K562 (cell line): ENCODE results near the gene SORCS2. TPM values are rescaled to one million over a fixed set of nuclear protein-coding genes. Genes with fewer than 3 reads are reported as not detected.

Experiments
- ATAC-seq: fragments of 200-7000 bp; cut with Tn5 transposase; 3 replicates; pipeline ENCODE4 v1.9.1; 2020; ENCODE audit warnings: moderate library complexity
- BruUV-seq: library from RNA; stranded (reverse); fragments of 400-500 nt; replicated peaks from 2 replicates; lab custom pipeline; 2021; lab: Mats Ljungman, UMichigan
- CTCF ChIA-PET: fragments of 300-600 bp; formaldehyde crosslinking; extraction: SDS; loops from one replicate; lab custom pipeline; 2021; ENCODE audit warnings: low intra/inter-chr PET ratio; lab: Yijun Ruan, JAX
- POLR2A ChIA-PET: fragments of 300-600, 350-650 bp; sonication (Branson Sonifier 250); formaldehyde crosslinking; extraction: SDS; loops from one replicate; lab custom pipeline; 2021; ENCODE audit warnings: antibody characterized with exemption, inconsistent platforms; lab: Yijun Ruan, JAX
- DNase-seq, 4 experiments: peaks; one replicate each; pipeline versions ENCODE4 v3.0.0 to v3.0.0-alpha.2; 2011 to 2018; ENCODE audit warnings: low spot score in 3 of 4, mixed read lengths in 3 of 4; ENCODE audit errors: extremely low read depth in 1 of 4
- FAIRE-seq: peaks from 2 replicates; lab custom pipeline; 2011; peaks lifted over from hg19 to GRCh38; lab: Jason Lieb, UNC
- H2AFZ ChIP-seq: 2 replicates; pipeline ENCODE4 v1.6.0; 2011; ENCODE audit warnings: low read depth, low read length, control low read depth, inconsistent platforms
- H3K27ac ChIP-seq: fragments of 200-600 bp; 3 replicates; pipeline ENCODE4 v1.8.0; 2011; ENCODE audit warnings: low read depth, mild to moderate bottlenecking, control low read depth, inconsistent platforms, low read length, moderate library complexity, mixed read lengths; ENCODE audit errors: extremely low read depth
- H3K27me3 ChIP-seq, 2 experiments: fragments of 300-600 bp in 1 of 2; 2 replicates in 1 of 2; 3 replicates in 1 of 2; pipeline versions ENCODE4 v1.6.0 to v1.8.0; 2011; ENCODE audit warnings: inconsistent platforms in 2 of 2, low read length in 2 of 2, mild to moderate bottlenecking in 1 of 2, mixed read lengths in 1 of 2, moderate library complexity in 1 of 2; ENCODE audit not compliant: control insufficient read depth in 2 of 2, insufficient read depth in 2 of 2
- H3K36me3 ChIP-seq: fragments of 300-600 bp; 3 replicates; pipeline ENCODE4 v1.8.0; 2011; ENCODE audit warnings: mild to moderate bottlenecking, low read length, inconsistent platforms; ENCODE audit not compliant: control insufficient read depth, insufficient read depth
- H3K4me1 ChIP-seq, 2 experiments: fragments of 200-600 bp in 1 of 2; replicated peaks in 1 of 2; 2 replicates in 1 of 2; 3 replicates in 1 of 2; pipeline versions ENCODE4 v1.5.1 to v1.8.0; 2011; ENCODE audit warnings: inconsistent platforms in 2 of 2, low read length in 2 of 2, mild to moderate bottlenecking in 1 of 2, mixed read lengths in 1 of 2, moderate library complexity in 1 of 2; ENCODE audit not compliant: control insufficient read depth in 2 of 2, insufficient read depth in 2 of 2
- H3K4me2 ChIP-seq: 2 replicates; pipeline ENCODE4 v1.6.1; 2011; ENCODE audit warnings: low read length, control low read depth, inconsistent platforms, mixed read lengths; ENCODE audit not compliant: insufficient read depth
- H3K4me3 ChIP-seq: fragments of 200-600 bp; sonication (generic), shearing (Covaris generic); 2 replicates; pipeline ENCODE4 v1.5.1; 2016; ENCODE audit warnings: control low read depth, inconsistent platforms
- H3K79me2 ChIP-seq: fragments of 200-600 bp; 3 replicates; pipeline ENCODE4 v1.8.0; 2011; ENCODE audit warnings: low read length, inconsistent platforms; ENCODE audit not compliant: control insufficient read depth, insufficient read depth
- H3K9ac ChIP-seq, 2 experiments: 2 replicates each; pipeline versions ENCODE4 v1.6.0 to v1.6.1; 2011; ENCODE audit warnings: low read depth in 2 of 2, low read length in 2 of 2, control low read depth in 1 of 2, inconsistent platforms in 1 of 2, mild to moderate bottlenecking in 1 of 2, mixed read lengths in 1 of 2; ENCODE audit not compliant: insufficient read depth in 1 of 2
- H3K9me1 ChIP-seq: one replicate; pipeline ENCODE4 v1.6.0; 2011; ENCODE audit warnings: inconsistent platforms, mild to moderate bottlenecking, low read length, moderate library complexity; ENCODE audit not compliant: control insufficient read depth, insufficient read depth
- H3K9me3 ChIP-seq: replicated peaks from 2 replicates; pipeline ENCODE4 v1.5.1; 2011; ENCODE audit warnings: low read depth, low read length, inconsistent platforms; ENCODE audit not compliant: control insufficient read depth, insufficient read depth
- H4K20me1 ChIP-seq: replicated peaks from 2 replicates; pipeline ENCODE4 v1.6.1; 2011; ENCODE audit warnings: low read length, inconsistent platforms, mixed read lengths; ENCODE audit not compliant: control insufficient read depth, insufficient read depth
- ETV5 ChIP-seq: sonication (generic); formaldehyde crosslinking; IDR thresholded peaks from 2 replicates; pipeline ENCODE4 v1.4.0; 2020; ENCODE audit warnings: low read depth, mild to moderate bottlenecking, missing genetic modification reagents
- HDAC8 ChIP-seq: fragments of 450-650 bp; IDR thresholded peaks from 2 replicates; pipeline ENCODE4 v1.6.1; 2016; ENCODE audit warnings: mild to moderate bottlenecking, missing genetic modification characterization, moderate library complexity, missing compliant biosample characterization
- IRF2 ChIP-seq: sonication (generic); formaldehyde crosslinking; IDR thresholded peaks from 2 replicates; pipeline ENCODE4 v1.8.1; 2022; ENCODE audit warnings: mild to moderate bottlenecking, missing genetic modification reagents
- NCOA4 ChIP-seq: fragments of 450-650 bp; IDR thresholded peaks from 2 replicates; pipeline ENCODE4 v1.6.1; 2018; ENCODE audit warnings: mild to moderate bottlenecking; ENCODE audit not compliant: partially characterized antibody
- SAFB2 ChIP-seq: fragments of 200-400 bp; formaldehyde crosslinking; IDR thresholded peaks from 2 replicates; pipeline ENCODE4 v1.6.1; 2018; ENCODE audit warnings: borderline replicate concordance, low read length, low read depth, moderate library complexity; ENCODE audit not compliant: severe bottlenecking
- SREBF2 ChIP-seq: sonication (generic); formaldehyde crosslinking; IDR thresholded peaks from 2 replicates; pipeline ENCODE4 v1.4.0; 2020; ENCODE audit warnings: mild to moderate bottlenecking, missing genetic modification reagents
- ZNF311 ChIP-seq: fragments of 250-450 bp; sonication (Bioruptor Pico); IDR thresholded peaks from 2 replicates; pipeline ENCODE4 v1.4.0; 2020; ENCODE audit warnings: mild to moderate bottlenecking, moderate library complexity
- WGBS: fragments of 100-300 bp; shearing (Covaris generic); methylation state at CpG from one replicate; pipeline ENCODE4 v1.1.6; 2016; ENCODE audit warnings: low coverage, mixed read lengths; ENCODE audit not compliant: insufficient coverage; ENCODE audit errors: missing lambda C conversion rate; 5-methylcytosine and 5-hydroxymethylcytosine counted together
- in situ Hi-C: fragments of 300-500 bp; cut with MboI; formaldehyde crosslinking; loops from 4 replicates; pipeline ENCODE4 v1.15.0; 2018; ENCODE audit warnings: inconsistent platforms, mixed read lengths
- intact Hi-C: fragments of 100-400 bp; cut with micrococcal nuclease; formaldehyde crosslinking; loops from 2 replicates; pipeline ENCODE4 v1.14.2; 2022
- polyA plus RNA-seq, 8 experiments: library from polyadenylated mRNA; depleted of rRNA in 4 of 8; stranded (reverse) in 5 of 8; unstranded in 3 of 8; fragments of >200 nt; fragmentation: Nextera tagmentation in 2 of 8; fragmentation: Illumina TruSeq in 1 of 8; extraction: Ambion mirVana in 2 of 8; extraction: Trizol in 1 of 8; gene quantifications; 2 replicates each; pipeline versions ENCODE4 v1.2.1 to v1.2.3, GENCODE V29; 2011 to 2014; ENCODE audit warnings: inconsistent platforms in 1 of 8, missing spikeins in 1 of 8
- total RNA-seq, 7 experiments: library from RNA; depleted of rRNA in 6 of 7; stranded (reverse); fragments of >200 nt in 6 of 7; fragmentation: Illumina TruSeq in 2 of 7; extraction: Trizol in 2 of 7; gene quantifications; 2 replicates each; pipeline versions ENCODE4 v1.2.1 to v1.2.3, GENCODE V29; 2011 to 2021; ENCODE audit warnings: low replicate concordance in 1 of 7
- TF ChIP-seq, protein P1 (sequence below): fragments of 450-650 bp; IDR thresholded peaks from 2 replicates; pipeline ENCODE4 v1.6.1; 2018; ENCODE audit warnings: mild to moderate bottlenecking, low read depth; ENCODE audit not compliant: partially characterized antibody
- TF ChIP-seq, protein P2 (sequence below): fragments of 250-450 bp; sonication (Bioruptor Pico); IDR thresholded peaks from 2 replicates; pipeline ENCODE4 v1.4.0; 2020; ENCODE audit warnings: mild to moderate bottlenecking
- TF ChIP-seq, protein P3 (sequence below): sonication (generic); formaldehyde crosslinking; IDR thresholded peaks from 2 replicates; pipeline ENCODE4 v1.8.1; 2023; ENCODE audit warnings: mild to moderate bottlenecking, missing genetic modification reagents
- TF ChIP-seq, protein P4 (sequence below): fragments of 250-450 bp; sonication (Bioruptor Pico); IDR thresholded peaks from 2 replicates; pipeline ENCODE4 v1.5.0; 2021
- TF ChIP-seq, protein P5 (sequence below): sonication (generic); formaldehyde crosslinking; IDR thresholded peaks from 2 replicates; pipeline ENCODE4 v1.8.0; 2022; ENCODE audit warnings: missing genetic modification reagents, mild to moderate bottlenecking, borderline replicate concordance

Gene SORCS2
- total and polyA plus RNA-seq, 9 of the 15 experiments (the other 6 are each of a cell fraction or from before 2014, with no cell fraction given): not detected

DNA sequence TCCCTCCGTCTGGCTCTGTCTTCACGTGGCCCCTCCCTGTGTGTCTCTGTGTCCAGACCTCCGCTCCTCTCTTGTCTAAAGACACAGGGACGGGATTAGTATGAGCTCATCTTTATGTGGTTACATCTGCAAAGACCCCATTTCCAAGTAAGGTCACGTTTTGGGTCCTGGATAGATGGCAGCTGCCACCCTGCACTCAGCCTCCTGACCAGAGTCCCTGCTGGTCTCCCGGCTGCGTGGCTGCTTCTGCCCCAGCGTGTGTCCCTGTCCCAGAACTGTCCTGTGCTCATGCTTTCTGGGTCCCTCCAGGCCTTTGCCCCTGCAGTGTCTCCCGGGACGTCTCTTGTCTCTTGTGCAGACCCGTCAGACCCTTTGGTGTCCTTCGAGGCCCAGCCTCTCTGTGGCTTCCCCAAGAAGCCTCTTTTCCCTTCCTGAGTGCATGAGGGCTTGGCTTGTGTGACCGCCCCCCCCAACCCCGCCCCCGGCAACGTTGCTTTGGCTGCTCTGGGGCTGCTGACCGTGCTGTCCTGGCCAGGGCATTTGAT lies 135.1 kb downstream of the SORCS2 start:
- Histone ChIP-seq H3K27me3 (peaks cover 5 to 53% of the 10 kb centered on the region in 2 experiments; a peak in 3 of 5 replicates), H3K9me3 (no peaks in the 10 kb centered on the region), H3K4me3 (no peak overlapping the region), H3K9ac (no peak overlapping the region), H2AFZ (no peak overlapping the region), H3K36me3 (no peaks in the 10 kb centered on the region), H3K9me1 (no peaks in the 10 kb centered on the region), H3K4me2 (no peak overlapping the region), H3K79me2 (no peaks in the 10 kb centered on the region), H4K20me1 (peaks cover 16% of the 10 kb centered on the region), H3K27ac (no peak overlapping the region), H3K4me1 (no peaks in the 10 kb centered on the region)
- in situ Hi-C loops (no loop called here), intact Hi-C loops (no loop called here)
- FAIRE-seq: no peak
- DNase-seq: no peak
- ATAC-seq: peak; percentile 26
- WGBS: 2% methylated on average over 14 of the region's 17 CpGs
- BruUV-seq: no TSS peak
- ChIA-PET POLR2A (interaction anchor here (0.6 to 0.8 kb wide), 2 partner anchors 204 to 290 kb away, joined by 3 to 6 read pairs; no protein-coding TSS in a partner anchor), CTCF (no interaction called here)
- TF ChIP-seq NCOA4: no peak
- TF ChIP-seq IRF2 (CRISPR knock-in tag): no peak
- TF ChIP-seq HDAC8: no peak
- no peak for TF ChIP-seq ETV5 (CRISPR knock-in tag)
- TF ChIP-seq SREBF2 (CRISPR knock-in tag): no peak
- TF ChIP-seq, protein P1, sequence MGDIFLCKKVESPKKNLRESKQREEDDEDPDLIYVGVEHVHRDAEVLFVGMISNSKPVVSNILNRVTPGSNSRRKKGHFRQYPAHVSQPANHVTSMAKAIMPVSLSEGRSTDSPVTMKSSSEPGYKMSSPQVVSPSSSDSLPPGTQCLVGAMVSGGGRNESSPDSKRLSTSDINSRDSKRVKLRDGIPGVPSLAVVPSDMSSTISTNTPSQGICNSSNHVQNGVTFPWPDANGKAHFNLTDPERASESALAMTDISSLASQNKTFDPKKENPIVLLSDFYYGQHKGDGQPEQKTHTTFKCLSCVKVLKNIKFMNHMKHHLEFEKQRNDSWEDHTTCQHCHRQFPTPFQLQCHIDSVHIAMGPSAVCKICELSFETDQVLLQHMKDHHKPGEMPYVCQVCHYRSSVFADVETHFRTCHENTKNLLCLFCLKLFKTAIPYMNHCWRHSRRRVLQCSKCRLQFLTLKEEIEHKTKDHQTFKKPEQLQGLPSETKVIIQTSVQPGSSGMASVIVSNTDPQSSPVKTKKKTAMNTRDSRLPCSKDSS: no peak
- TF ChIP-seq, protein P2, sequence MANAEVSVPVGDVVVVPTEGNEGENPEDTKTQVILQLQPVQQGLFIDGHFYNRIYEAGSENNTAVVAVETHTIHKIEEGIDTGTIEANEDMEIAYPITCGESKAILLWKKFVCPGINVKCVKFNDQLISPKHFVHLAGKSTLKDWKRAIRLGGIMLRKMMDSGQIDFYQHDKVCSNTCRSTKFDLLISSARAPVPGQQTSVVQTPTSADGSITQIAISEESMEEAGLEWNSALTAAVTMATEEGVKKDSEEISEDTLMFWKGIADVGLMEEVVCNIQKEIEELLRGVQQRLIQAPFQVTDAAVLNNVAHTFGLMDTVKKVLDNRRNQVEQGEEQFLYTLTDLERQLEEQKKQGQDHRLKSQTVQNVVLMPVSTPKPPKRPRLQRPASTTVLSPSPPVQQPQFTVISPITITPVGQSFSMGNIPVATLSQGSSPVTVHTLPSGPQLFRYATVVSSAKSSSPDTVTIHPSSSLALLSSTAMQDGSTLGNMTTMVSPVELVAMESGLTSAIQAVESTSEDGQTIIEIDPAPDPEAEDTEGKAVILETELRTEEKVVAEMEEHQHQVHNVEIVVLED (CRISPR knock-in tag): no peak
- TF ChIP-seq ZNF311 (CRISPR knock-in tag): no peak
- TF ChIP-seq, protein P3, sequence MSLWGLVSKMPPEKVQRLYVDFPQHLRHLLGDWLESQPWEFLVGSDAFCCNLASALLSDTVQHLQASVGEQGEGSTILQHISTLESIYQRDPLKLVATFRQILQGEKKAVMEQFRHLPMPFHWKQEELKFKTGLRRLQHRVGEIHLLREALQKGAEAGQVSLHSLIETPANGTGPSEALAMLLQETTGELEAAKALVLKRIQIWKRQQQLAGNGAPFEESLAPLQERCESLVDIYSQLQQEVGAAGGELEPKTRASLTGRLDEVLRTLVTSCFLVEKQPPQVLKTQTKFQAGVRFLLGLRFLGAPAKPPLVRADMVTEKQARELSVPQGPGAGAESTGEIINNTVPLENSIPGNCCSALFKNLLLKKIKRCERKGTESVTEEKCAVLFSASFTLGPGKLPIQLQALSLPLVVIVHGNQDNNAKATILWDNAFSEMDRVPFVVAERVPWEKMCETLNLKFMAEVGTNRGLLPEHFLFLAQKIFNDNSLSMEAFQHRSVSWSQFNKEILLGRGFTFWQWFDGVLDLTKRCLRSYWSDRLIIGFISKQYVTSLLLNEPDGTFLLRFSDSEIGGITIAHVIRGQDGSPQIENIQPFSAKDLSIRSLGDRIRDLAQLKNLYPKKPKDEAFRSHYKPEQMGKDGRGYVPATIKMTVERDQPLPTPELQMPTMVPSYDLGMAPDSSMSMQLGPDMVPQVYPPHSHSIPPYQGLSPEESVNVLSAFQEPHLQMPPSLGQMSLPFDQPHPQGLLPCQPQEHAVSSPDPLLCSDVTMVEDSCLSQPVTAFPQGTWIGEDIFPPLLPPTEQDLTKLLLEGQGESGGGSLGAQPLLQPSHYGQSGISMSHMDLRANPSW (CRISPR knock-in tag): no peak
- TF ChIP-seq, protein P4, sequence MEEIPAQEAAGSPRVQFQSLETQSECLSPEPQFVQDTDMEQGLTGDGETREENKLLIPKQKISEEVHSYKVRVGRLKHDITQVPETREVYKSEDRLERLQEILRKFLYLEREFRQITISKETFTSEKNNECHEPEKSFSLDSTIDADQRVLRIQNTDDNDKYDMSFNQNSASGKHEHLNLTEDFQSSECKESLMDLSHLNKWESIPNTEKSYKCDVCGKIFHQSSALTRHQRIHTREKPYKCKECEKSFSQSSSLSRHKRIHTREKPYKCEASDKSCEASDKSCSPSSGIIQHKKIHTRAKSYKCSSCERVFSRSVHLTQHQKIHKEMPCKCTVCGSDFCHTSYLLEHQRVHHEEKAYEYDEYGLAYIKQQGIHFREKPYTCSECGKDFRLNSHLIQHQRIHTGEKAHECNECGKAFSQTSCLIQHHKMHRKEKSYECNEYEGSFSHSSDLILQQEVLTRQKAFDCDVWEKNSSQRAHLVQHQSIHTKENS (CRISPR knock-in tag): no peak
- TF ChIP-seq, protein P5, sequence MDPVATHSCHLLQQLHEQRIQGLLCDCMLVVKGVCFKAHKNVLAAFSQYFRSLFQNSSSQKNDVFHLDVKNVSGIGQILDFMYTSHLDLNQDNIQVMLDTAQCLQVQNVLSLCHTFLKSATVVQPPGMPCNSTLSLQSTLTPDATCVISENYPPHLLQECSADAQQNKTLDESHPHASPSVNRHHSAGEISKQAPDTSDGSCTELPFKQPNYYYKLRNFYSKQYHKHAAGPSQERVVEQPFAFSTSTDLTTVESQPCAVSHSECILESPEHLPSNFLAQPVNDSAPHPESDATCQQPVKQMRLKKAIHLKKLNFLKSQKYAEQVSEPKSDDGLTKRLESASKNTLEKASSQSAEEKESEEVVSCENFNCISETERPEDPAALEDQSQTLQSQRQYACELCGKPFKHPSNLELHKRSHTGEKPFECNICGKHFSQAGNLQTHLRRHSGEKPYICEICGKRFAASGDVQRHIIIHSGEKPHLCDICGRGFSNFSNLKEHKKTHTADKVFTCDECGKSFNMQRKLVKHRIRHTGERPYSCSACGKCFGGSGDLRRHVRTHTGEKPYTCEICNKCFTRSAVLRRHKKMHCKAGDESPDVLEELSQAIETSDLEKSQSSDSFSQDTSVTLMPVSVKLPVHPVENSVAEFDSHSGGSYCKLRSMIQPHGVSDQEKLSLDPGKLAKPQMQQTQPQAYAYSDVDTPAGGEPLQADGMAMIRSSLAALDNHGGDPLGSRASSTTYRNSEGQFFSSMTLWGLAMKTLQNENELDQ (CRISPR knock-in tag): no peak
- TF ChIP-seq SAFB2: no peak
